ENCODE measurements around the gene IGFBP5.

DNA sequence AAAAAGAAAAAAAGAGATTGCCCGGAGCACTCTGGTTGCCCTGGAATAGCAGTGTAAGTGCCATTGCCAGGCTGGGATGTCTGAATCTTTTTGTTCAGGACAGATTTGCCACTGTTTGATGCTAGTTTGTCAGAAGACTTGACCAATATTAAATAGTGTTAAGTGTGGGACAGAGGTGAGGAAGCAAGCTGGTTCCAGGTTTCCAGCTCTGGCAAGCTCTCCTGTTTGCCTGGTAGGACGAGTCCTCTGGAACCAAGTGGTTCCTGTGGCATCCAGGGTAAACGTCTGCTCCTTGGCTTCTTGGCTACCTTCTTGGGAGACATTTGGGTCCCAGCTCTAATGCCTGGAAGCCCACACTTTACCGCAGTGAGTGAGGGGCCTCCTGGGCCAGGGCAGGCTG, 20.8 kb upstream of the IGFBP5 start:
- TF ChIP-seq HDAC2 (IDR thresholded peaks at IDR 0.05) (no peak), SRF (IDR thresholded peaks at IDR 0.05; ENCODE audit: low read depth in 2 of 2, low read length in 2 of 2) (no peak), ZSCAN29 (IDR thresholded peaks at IDR 0.05) (no peak)
- TF ChIP-seq, protein P1, sequence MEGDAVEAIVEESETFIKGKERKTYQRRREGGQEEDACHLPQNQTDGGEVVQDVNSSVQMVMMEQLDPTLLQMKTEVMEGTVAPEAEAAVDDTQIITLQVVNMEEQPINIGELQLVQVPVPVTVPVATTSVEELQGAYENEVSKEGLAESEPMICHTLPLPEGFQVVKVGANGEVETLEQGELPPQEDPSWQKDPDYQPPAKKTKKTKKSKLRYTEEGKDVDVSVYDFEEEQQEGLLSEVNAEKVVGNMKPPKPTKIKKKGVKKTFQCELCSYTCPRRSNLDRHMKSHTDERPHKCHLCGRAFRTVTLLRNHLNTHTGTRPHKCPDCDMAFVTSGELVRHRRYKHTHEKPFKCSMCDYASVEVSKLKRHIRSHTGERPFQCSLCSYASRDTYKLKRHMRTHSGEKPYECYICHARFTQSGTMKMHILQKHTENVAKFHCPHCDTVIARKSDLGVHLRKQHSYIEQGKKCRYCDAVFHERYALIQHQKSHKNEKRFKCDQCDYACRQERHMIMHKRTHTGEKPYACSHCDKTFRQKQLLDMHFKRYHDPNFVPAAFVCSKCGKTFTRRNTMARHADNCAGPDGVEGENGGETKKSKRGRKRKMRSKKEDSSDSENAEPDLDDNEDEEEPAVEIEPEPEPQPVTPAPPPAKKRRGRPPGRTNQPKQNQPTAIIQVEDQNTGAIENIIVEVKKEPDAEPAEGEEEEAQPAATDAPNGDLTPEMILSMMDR (IDR thresholded peaks at IDR 0.05 in 2 of 3, conservative IDR thresholded peaks at IDR 0.05 in 1 of 3; ENCODE audit: control insufficient read depth in 2 of 3, extremely low read depth in 1 of 3, insufficient read depth in 1 of 3, low read depth in 3 of 3, low read length in 3 of 3): no peak
- TF ChIP-seq, protein P2, sequence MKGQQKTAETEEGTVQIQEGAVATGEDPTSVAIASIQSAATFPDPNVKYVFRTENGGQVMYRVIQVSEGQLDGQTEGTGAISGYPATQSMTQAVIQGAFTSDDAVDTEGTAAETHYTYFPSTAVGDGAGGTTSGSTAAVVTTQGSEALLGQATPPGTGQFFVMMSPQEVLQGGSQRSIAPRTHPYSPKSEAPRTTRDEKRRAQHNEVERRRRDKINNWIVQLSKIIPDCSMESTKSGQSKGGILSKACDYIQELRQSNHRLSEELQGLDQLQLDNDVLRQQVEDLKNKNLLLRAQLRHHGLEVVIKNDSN (IDR thresholded peaks at IDR 0.05; ENCODE audit: borderline replicate concordance, extremely low read length, insufficient read depth, low read depth, low read length): no peak

Data from GM12878 (cell line).